COLO829 (cell line): ENCODE results near the gene KCTD15.

Experiments used
- DNase-seq: peaks from one replicate; pipeline ENCODE4 v3.0.0; 2012; ENCODE audit warnings: low spot score

KCTD15 gene

GRCh38 chr19:33797802-33798671 lies 1.4 kb downstream of the KCTD15 start:
- no peak for DNase-seq

GRCh38 chr19:33798681-33799111 lies 2.0 kb downstream of the KCTD15 start:
- DNase-seq: no peak

DNA sequence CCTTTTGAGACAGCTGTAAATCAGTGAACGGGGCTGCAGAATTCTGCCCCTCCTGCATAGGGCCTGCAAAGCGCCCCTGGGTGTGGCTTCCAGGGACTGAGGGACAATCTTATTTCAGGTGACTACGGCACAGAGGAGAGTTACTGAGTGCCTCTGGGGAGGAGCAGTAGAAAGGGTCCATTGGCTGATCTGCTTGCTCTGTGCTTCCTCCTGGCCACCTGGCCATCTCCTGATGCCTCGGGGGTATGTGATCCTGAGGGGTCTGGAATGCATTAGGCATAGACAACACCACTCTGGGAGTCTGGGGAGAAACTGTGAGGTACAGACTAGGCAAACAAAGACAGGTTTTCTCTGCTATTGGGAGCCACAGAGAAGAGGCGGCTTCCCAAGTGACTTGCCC lies 2.8 kb downstream of the KCTD15 start:
- no peak for DNase-seq

- no peak for DNase-seq
These were observed 3.5 kb downstream of the KCTD15 start for GRCh38 chr19:33800012-33800680.

- no peak for DNase-seq
These were observed 4.7 kb downstream of the KCTD15 start for GRCh38 chr19:33801411-33801810.

GRCh38 chr19:33802001-33802400 lies 5.3 kb downstream of the KCTD15 start:
- DNase-seq: no peak

GRCh38 chr19:33802801-33803200 lies 6.1 kb downstream of the KCTD15 start:
- no peak for DNase-seq

- DNase-seq: no peak
These were observed 6.7 kb downstream of the KCTD15 start for GRCh38 chr19:33803383-33803782.

- DNase-seq: no peak
These were observed 7.5 kb downstream of the KCTD15 start for GRCh38 chr19:33804021-33804799.

DNA sequence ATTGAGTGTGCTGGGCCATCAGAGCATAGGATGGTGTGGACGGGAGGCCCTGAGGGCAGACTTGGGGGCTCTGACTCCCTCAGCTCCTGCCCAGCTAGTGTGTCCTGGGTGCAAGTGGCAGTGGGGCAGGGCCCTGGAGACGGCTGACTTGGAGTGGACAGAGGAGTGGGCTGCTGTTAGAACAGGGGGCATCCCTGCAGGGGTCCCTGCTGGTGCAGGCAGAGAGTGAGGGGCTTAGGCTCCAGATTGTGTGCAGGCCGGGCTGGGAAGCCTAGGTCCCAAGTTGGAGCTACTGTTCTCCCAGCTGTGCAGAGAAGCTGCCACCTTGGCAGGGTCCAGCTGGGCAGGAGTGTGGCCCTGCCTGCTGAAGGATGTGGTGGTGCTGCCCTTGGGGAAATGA lies 8.6 kb downstream of the KCTD15 start:
- DNase-seq: no peak

GRCh38 chr19:33805840-33806433 lies 9.3 kb downstream of the KCTD15 start:
- no peak for DNase-seq

DNA sequence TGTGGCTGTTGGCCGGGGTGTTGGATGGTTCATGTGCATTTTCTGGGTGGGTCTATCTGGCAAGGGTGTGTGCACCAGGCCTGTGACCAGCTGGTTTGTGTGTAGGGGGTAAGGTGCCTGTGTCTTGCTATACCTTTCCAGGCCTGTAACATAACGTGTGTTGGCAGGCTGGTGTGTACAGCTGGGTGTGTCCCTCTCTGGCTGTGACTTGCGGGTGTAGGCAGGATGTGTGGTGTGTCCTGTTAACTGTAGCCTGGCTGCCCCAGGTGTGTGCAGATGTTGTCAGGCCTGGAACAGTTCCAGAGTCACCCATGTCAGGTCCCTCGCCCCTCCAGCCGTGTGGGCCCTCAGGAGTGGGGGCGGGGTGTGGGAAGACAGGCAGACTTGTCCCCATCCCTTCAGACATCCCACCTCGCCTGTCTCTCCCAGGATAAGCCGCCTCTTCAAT lies 9.8 kb downstream of the KCTD15 start:
- no peak for DNase-seq

- no peak for DNase-seq
These were observed 11.7 kb downstream of the KCTD15 start for GRCh38 chr19:33808399-33808798.

- DNase-seq: no peak
These were observed 13.3 kb downstream of the KCTD15 start for GRCh38 chr19:33809960-33810359.

- no peak for DNase-seq
These were observed 14.2 kb downstream of the KCTD15 start for GRCh38 chr19:33810821-33811220.

DNA sequence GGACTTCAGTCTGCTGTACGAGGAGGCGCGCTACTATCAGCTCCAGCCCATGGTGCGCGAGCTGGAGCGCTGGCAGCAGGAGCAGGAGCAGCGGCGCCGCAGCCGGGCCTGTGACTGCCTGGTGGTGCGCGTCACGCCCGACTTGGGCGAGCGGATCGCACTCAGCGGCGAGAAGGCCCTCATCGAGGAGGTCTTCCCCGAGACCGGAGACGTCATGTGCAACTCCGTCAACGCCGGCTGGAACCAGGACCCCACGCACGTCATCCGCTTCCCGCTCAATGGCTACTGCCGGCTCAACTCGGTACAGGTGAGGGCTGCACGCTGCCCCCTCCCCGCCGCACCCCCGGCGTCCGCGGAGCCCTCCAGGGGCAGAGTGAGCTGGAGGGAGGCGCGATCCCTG lies 14.6 kb downstream of the KCTD15 start:
- no peak for DNase-seq

GRCh38 chr19:33811736-33812387 lies 15.2 kb downstream of the KCTD15 start:
- DNase-seq: no peak

DNA sequence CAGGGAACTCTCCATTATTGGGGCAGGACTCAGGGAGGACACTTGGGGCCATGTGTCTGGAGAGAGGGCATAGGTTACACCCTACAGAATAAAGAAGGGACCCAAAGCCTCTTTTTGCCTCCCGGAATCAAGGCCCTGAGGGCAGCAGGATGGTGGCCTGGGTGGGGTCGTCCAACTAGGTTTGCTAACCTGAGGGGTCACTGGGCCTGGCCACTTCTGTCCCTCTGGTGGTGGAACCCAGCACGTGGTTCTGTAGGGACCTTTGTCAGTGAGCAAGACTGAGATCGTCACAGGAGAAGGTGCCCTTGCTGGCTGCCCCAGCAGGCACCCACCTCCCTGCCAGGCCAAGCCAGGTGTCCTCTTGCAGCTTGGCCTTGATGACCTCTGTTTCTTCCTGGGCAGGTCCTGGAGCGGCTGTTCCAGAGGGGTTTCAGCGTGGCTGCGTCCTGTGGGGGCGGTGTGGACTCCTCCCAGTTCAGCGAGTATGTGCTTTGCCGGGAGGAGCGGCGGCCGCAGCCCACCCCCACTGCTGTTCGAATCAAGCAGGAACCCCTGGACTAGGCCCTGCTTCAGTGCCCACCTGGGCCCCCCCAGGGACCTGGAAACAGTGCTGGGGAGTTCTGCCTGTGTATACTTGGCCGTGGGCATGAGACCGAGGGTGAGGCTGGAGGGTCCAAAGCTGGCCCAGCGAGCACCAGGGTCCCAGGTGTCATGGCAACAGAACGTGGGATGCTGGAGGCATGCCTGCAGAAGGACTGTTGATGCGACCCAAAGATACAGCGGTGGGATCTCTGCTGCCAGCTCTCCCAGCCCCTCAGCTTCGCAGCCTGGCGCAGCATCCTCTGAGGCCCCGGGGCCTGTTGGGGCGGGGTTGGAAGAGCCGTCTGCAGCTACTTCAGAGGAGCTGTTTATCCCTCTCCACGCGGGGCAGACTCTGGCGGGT lies 16.0 kb downstream of the KCTD15 start:
- no peak for DNase-seq

GRCh38 chr19:33813391-33814101 lies 16.9 kb downstream of the KCTD15 start:
- DNase-seq: no peak
